ENCODE measurements around the gene PSMD12.
"Not testable (repeated sequence)": the region's sequence is repeated elsewhere in the genome, so short reads cannot be mapped to it uniquely, and the experiment has no call there.

Gene PSMD12

GRCh38 chr17:67412032-67412431 lies 45.7 kb upstream of the PSMD12 start:
- TF ChIP-seq CTCF (IDR thresholded peaks at IDR 0.05; ENCODE audit: low read depth, low read length, missing control alignments): no peak
- DNase-seq (ENCODE audit: low read depth): no peak

GRCh38 chr17:67411397-67411796 lies 45.0 kb upstream of the PSMD12 start:
- no peak for DNase-seq (ENCODE audit: low read depth)
- in situ Hi-C loops (cut with HindIII; ENCODE audit: low sequenced_read_pairs): no loop called here
- H3K4me3 ChIP-seq (ENCODE audit: low read depth, low read length): no peak overlapping the region
- TF ChIP-seq CTCF (IDR thresholded peaks at IDR 0.05; ENCODE audit: low read depth, low read length, missing control alignments): no peak

More at GRCh38 chr17:67412032-67412431, 45.7 kb upstream of the PSMD12 start:
- H3K4me3 ChIP-seq (ENCODE audit: low read depth, low read length): no peak overlapping the region
- in situ Hi-C loops (cut with HindIII; ENCODE audit: low sequenced_read_pairs): no loop called here

GRCh38 chr17:67408455-67408830 lies 42.1 kb upstream of the PSMD12 start:
- not testable (repeated sequence) for H3K4me3 ChIP-seq (ENCODE audit: low read depth, low read length); DNase-seq (ENCODE audit: low read depth)
- in situ Hi-C loops (cut with HindIII; ENCODE audit: low sequenced_read_pairs): loop anchor here (5.0 kb wide), 1 partner anchor 74 kb away; no protein-coding TSS in a partner anchor

- DNase-seq (ENCODE audit: low read depth): no peak
- in situ Hi-C loops (cut with HindIII; ENCODE audit: low sequenced_read_pairs): no loop called here
- no peak overlapping the region for H3K4me3 ChIP-seq (ENCODE audit: low read depth, low read length)
- no peak for TF ChIP-seq CTCF (IDR thresholded peaks at IDR 0.05; ENCODE audit: low read depth, low read length, missing control alignments)
Observed at GRCh38 chr17:67403483-67403882, 37.1 kb upstream of the PSMD12 start.

- no peak overlapping the region for H3K4me3 ChIP-seq (ENCODE audit: low read depth, low read length)
- no peak for TF ChIP-seq CTCF (IDR thresholded peaks at IDR 0.05; ENCODE audit: low read depth, low read length, missing control alignments)
- in situ Hi-C loops (cut with HindIII; ENCODE audit: low sequenced_read_pairs): no loop called here
- DNase-seq (ENCODE audit: low read depth): no peak
Observed at GRCh38 chr17:67403065-67403464, 36.7 kb upstream of the PSMD12 start.

- in situ Hi-C loops (cut with HindIII; ENCODE audit: low sequenced_read_pairs): no loop called here
- no peak overlapping the region for H3K4me3 ChIP-seq (ENCODE audit: low read depth, low read length)
- no peak for TF ChIP-seq CTCF (IDR thresholded peaks at IDR 0.05; ENCODE audit: low read depth, low read length, missing control alignments)
- no peak for DNase-seq (ENCODE audit: low read depth)
Observed at GRCh38 chr17:67401598-67402504, 35.5 kb upstream of the PSMD12 start.

GRCh38 chr17:67401106-67401505 lies 34.7 kb upstream of the PSMD12 start:
- DNase-seq (ENCODE audit: low read depth): no peak
- in situ Hi-C loops (cut with HindIII; ENCODE audit: low sequenced_read_pairs): no loop called here
- TF ChIP-seq CTCF (IDR thresholded peaks at IDR 0.05; ENCODE audit: low read depth, low read length, missing control alignments): no peak
- no peak overlapping the region for H3K4me3 ChIP-seq (ENCODE audit: low read depth, low read length)
